Measurements from ENCODE around the gene EXOC3L4.

Gene EXOC3L4

DNA sequence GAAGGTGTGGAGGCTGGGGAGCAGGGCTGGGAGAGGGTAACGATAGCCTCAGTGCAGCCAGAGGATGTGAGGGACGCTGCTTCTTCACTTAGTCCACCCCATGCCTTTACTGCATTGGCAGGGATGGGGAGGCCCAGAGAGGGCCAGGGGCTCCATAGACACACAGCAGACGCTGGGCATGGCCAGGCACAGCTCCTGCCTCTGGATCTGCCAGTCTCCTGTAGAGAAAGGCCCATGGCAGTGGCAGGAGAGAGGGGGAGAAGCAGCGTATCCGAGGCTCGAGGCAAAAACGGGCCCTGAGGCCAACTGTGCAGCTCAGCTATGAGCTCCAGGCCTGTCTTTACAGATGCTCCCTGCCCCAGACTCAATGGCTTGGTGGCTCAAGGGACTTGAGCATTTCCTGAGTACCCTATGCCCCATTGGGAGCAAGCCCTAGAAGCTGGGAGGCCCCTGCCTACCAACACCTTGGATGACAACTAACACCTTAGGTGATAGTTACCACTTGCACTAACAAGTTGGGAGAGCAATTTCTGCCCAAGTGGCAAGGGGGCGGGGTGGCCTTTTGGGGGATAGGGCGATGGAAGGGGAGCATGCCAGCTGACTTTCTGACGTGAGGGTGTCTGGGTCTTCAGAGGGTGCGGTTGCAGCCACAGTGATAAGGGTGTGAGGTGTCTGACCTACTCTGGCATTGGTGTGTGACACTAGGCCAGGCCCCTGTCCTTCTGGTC lies 15.5 kb upstream of the EXOC3L4 start:
- TF ChIP-seq, protein P1, sequence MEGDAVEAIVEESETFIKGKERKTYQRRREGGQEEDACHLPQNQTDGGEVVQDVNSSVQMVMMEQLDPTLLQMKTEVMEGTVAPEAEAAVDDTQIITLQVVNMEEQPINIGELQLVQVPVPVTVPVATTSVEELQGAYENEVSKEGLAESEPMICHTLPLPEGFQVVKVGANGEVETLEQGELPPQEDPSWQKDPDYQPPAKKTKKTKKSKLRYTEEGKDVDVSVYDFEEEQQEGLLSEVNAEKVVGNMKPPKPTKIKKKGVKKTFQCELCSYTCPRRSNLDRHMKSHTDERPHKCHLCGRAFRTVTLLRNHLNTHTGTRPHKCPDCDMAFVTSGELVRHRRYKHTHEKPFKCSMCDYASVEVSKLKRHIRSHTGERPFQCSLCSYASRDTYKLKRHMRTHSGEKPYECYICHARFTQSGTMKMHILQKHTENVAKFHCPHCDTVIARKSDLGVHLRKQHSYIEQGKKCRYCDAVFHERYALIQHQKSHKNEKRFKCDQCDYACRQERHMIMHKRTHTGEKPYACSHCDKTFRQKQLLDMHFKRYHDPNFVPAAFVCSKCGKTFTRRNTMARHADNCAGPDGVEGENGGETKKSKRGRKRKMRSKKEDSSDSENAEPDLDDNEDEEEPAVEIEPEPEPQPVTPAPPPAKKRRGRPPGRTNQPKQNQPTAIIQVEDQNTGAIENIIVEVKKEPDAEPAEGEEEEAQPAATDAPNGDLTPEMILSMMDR (IDR thresholded peaks at IDR 0.05; ENCODE audit: extremely low read depth, missing control alignments), result no peak
- no peak for DNase-seq (ENCODE audit: low spot score)

DNA sequence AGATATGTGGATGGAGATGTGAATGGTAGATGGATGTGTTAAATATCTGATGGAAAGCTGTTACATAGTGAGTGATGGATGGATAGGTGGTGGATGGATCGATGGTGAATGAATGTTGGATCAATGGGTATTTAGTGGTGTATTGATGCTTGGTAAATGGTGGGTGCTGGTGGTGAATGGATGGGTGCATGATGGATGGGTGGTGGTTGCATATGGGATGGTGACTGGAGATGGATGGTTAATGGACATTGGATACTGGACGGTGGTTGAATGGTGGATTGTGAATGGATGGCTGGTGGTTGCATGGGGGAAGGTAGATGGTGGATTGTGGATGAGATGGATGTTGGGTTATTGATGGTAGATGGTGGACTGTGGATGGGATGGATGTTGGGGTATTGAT lies 12.6 kb upstream of the EXOC3L4 start:
- no peak for DNase-seq (ENCODE audit: low spot score)
- TF ChIP-seq, protein P1 (IDR thresholded peaks at IDR 0.05; ENCODE audit: extremely low read depth, missing control alignments), result no peak

DNA sequence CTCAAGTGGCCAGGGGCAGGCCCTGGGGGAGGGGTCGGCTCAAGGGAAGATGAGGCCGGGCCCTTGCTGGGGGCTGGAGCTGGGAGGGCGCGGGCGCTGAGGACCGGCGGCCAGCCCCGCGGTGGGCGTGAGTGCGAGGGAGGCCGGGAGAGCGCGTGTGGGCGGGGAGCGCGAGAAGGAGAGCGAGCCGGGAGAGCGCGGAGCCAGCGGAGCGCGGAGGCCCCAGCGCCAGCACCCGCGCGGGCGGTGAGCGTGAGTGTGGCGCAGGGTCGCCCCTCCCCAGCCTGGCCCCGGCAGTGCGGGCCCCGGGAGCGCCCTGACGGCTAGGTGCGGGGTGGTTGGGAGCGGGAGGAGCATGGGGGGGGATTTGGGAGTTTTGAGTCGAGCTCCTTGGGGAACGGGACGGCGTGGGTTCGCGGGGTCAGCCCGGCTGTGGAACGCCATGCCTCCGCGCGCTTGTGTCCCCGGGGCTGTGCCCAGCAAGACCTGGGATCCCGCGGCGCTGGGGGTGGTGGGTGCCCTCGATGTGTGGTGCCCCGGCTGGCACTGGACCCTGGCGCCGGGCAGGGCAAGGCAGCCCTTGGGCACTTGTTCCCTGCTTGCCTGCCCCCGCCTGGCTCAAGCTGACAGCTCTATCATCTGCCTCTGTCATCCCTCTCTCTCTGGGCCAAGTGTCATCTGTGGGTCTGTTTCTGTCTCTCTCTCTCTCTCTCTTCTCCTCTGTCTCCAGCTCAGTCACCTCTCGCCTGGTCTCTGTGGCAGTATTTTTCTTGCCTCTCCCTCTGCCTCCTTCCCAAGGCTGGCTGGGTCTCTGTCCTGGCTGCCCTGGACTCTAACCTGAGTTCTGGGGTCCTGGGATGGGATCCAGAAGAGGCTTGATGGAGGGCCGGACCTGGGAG lies 10.3 kb upstream of the EXOC3L4 start, which contains the start of gene LBHD2:
LBHD2 (plus strand) TSS at position 190 of the 899 bp plus-strand sequence. CDS start 1,803 bp downstream, outside the sequence.
- no peak for DNase-seq (ENCODE audit: low spot score)

DNA sequence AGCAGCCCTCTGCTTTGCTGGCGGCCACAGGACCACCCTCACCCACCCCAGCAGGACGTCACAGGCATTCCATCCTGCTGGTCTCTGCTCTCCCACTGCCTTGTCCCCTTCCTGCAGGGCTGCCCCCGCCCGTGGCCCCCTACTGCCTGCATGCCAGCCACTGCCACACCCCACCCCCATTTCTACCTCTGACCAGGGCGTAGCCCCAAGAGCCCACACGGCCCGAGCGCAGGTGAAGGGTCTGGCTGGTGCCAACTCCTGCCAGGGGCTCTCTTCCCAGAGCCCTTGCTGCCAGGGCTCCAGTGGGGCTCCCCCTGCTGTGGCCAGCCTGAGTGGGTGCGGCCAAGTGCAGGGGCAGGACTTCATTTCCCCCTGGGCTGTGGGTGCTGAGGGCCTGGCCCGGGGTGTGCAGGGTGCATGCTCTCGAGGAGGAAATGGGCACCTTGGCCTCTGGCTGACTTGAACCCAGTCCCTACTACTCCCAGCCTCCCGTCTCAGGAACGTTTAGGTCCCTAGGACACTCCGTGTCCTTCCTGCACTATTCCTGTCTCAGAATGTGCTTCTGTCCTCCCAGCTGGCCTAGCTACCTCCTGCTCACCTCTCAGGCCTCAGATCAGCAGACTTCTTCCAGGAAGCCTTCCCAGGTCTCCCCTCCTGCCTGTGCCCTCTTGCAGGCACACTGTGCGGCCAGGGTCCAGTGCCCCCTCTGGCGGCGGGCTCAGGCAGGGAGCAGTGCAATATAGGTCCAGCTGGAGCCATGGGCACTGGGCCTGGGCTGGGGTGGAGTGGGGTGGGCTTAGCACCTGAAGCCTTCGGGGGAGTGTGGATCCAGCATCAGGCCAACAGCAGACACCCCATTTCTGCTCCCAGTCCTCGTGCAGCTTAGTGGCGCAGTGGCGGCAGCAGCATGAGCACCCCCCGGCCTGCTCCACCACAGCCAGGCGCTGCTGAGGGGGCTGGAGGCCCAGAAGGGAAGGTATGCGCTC lies 9.1 kb upstream of the EXOC3L4 start:
- TF ChIP-seq, protein P1 (IDR thresholded peaks at IDR 0.05; ENCODE audit: extremely low read depth, missing control alignments), result no peak
- DNase-seq (ENCODE audit: low spot score), result no peak

More for the DNA sequence above, 10.3 kb upstream of the EXOC3L4 start, which contains the start of gene LBHD2:
- TF ChIP-seq, protein P1 (IDR thresholded peaks at IDR 0.05; ENCODE audit: extremely low read depth, missing control alignments), result no peak

DNA sequence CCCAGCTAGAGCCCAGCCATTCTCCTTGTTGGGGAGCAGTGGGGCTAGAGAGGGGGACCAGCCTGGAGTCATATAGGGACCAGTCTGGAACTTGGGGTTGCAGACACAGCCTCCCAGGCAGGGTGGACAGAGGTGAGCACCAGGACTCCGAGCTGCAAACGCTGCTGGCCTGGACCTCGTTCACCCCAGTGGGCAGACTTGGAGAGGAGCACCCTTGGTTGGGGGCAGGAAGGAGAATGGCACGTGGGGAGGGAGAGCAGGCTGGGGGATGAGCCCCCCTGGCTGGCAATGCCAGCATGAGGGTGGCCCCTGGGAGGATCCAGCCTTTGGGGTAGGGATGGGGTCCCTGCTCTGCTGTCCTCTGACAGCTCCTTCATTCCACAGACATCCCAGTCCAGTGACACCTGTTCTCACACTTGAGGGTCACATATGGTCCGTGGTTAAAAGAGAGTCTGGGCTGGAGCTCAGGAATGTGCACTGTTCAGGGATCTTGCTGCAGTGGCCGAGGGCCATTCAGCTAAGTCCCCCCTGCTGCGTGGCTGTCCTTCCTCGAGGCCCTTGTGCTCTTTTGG lies 7.7 kb upstream of the EXOC3L4 start:
- DNase-seq (ENCODE audit: low spot score), result no peak
- TF ChIP-seq, protein P1 (IDR thresholded peaks at IDR 0.05; ENCODE audit: extremely low read depth, missing control alignments), result no peak

DNA sequence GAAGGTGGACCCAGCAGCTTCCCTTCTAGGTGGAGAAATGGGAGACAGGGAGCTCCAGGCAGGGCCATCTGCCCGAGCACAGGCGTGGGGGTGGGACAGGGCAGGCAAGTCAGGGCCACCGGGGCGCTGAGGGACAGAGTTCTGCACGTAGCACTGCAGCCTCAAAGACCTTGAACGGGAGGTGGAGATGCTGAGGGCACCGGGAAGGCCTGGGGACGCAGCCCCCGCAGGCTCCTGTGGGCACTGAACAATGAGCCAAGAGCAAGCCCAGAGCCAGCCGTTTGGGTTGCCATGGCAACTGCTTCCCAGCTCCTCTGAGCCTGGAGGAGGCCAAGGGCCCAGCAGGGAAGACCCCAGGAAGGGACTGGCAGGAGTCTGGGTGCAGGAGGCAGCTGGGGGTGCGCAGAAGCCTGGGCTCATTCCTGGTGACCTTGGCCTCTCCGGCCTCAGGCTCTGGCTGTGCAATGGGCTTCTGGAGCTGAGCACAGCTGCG lies 7.1 kb upstream of the EXOC3L4 start:
- TF ChIP-seq, protein P1 (IDR thresholded peaks at IDR 0.05; ENCODE audit: extremely low read depth, missing control alignments), result no peak

More for the DNA sequence above, 7.1 kb upstream of the EXOC3L4 start:
- DNase-seq (ENCODE audit: low spot score), result no peak
